ENCODE results near the gene PECR. TPM values are rescaled to one million over a fixed set of nuclear protein-coding genes. Genes with fewer than 3 reads are reported as not detected.

The PECR gene
- total and polyA plus RNA-seq, 2 of the 13 experiments (the other 11 are each of a cell fraction or from before 2014, with no cell fraction given): 151 to 153 TPM

- TF ChIP-seq CREM (IDR thresholded peaks at IDR 0.05) (peak; percentile 45), CREM (CRISPR knock-in tag; IDR thresholded peaks at IDR 0.05) (no peak), PHF21A (CRISPR knock-in tag; IDR thresholded peaks at IDR 0.05) (peak; percentile 42; the same call in 1 of the 2 replicates), RERE (CRISPR knock-in tag; IDR thresholded peaks at IDR 0.05; ENCODE audit: low read depth) (no peak), TARDBP (CRISPR knock-in tag; IDR thresholded peaks at IDR 0.05) (no peak), EEA1 (CRISPR knock-in tag; IDR thresholded peaks at IDR 0.05; ENCODE audit: borderline replicate concordance) (no peak), SAP130 (CRISPR knock-in tag; IDR thresholded peaks at IDR 0.05; ENCODE audit: low read depth) (peak; percentile 59; the same call in 1 of the 2 replicates), MXI1 (IDR thresholded peaks at IDR 0.05; ENCODE audit: borderline replicate concordance, low read depth, low read length) (peak; percentile 84; the same call in 2 of the 3 replicates), ZNF460 (CRISPR knock-in tag; IDR thresholded peaks at IDR 0.05; ENCODE audit: borderline replicate concordance) (no peak), STAG1 (CRISPR knock-in tag; IDR thresholded peaks at IDR 0.05) (no peak), HNRNPH1 (optimal IDR thresholded peaks at IDR 0.05; ENCODE audit: low read depth, low read length) (no peak), CBX1 (IDR thresholded peaks at IDR 0.05; ENCODE audit: low read depth) (peak; percentile 15), ZNF329 (CRISPR knock-in tag; IDR thresholded peaks at IDR 0.05; ENCODE audit: low read depth) (no peak), ZNF607 (CRISPR knock-in tag; IDR thresholded peaks at IDR 0.05; ENCODE audit: borderline replicate concordance) (0 out of 2 replicates have a peak, but pooled peaks have one; percentile 44), ZNF275 (CRISPR knock-in tag; IDR thresholded peaks at IDR 0.05; ENCODE audit: borderline replicate concordance) (peak; percentile 47; the same call in 1 of the 2 replicates)
- TF ChIP-seq, protein P1, sequence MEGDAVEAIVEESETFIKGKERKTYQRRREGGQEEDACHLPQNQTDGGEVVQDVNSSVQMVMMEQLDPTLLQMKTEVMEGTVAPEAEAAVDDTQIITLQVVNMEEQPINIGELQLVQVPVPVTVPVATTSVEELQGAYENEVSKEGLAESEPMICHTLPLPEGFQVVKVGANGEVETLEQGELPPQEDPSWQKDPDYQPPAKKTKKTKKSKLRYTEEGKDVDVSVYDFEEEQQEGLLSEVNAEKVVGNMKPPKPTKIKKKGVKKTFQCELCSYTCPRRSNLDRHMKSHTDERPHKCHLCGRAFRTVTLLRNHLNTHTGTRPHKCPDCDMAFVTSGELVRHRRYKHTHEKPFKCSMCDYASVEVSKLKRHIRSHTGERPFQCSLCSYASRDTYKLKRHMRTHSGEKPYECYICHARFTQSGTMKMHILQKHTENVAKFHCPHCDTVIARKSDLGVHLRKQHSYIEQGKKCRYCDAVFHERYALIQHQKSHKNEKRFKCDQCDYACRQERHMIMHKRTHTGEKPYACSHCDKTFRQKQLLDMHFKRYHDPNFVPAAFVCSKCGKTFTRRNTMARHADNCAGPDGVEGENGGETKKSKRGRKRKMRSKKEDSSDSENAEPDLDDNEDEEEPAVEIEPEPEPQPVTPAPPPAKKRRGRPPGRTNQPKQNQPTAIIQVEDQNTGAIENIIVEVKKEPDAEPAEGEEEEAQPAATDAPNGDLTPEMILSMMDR (CRISPR knock-in tag; IDR thresholded peaks at IDR 0.05): peak; percentile 94
- TF ChIP-seq, protein P2, sequence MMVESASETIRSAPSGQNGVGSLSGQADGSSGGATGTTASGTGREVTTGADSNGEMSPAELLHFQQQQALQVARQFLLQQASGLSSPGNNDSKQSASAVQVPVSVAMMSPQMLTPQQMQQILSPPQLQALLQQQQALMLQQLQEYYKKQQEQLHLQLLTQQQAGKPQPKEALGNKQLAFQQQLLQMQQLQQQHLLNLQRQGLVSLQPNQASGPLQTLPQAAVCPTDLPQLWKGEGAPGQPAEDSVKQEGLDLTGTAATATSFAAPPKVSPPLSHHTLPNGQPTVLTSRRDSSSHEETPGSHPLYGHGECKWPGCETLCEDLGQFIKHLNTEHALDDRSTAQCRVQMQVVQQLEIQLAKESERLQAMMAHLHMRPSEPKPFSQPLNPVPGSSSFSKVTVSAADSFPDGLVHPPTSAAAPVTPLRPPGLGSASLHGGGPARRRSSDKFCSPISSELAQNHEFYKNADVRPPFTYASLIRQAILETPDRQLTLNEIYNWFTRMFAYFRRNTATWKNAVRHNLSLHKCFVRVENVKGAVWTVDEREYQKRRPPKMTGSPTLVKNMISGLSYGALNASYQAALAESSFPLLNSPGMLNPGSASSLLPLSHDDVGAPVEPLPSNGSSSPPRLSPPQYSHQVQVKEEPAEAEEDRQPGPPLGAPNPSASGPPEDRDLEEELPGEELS (CRISPR knock-in tag; IDR thresholded peaks at IDR 0.05): 0 out of 2 replicates have a peak, but pooled peaks have one; percentile 49
Observed at GRCh38 chr2:216114714-216115531, 33.3 kb upstream of the PECR start (continued).
